22Rv1 (cell line): Measurements from ENCODE around the gene LNP1.

Experiments
- CTCF ChIP-seq: fragments of 450-650 bp; IDR thresholded peaks from 2 replicates; pipeline ENCODE4 v1.5.1; 2017; ENCODE audit warnings: mild to moderate bottlenecking
- ZFX ChIP-seq: fragments of 450-650 bp; IDR thresholded peaks from 2 replicates; pipeline ENCODE4 v1.6.1; 2017; ENCODE audit warnings: antibody characterized with exemption, borderline replicate concordance

GRCh38 chr3:100368441-100368840 lies 32.9 kb upstream of the LNP1 start:
- TF ChIP-seq CTCF (no peak), ZFX (no peak)
